ENCODE results near the gene CACNA1F. TPM values are rescaled to one million over a fixed set of nuclear protein-coding genes. Genes with fewer than 3 reads are reported as not detected.

The CACNA1F gene
- polyA plus RNA-seq, 3 donors, result 0.73 TPM; not detected in 2

- TF ChIP-seq, protein P1, sequence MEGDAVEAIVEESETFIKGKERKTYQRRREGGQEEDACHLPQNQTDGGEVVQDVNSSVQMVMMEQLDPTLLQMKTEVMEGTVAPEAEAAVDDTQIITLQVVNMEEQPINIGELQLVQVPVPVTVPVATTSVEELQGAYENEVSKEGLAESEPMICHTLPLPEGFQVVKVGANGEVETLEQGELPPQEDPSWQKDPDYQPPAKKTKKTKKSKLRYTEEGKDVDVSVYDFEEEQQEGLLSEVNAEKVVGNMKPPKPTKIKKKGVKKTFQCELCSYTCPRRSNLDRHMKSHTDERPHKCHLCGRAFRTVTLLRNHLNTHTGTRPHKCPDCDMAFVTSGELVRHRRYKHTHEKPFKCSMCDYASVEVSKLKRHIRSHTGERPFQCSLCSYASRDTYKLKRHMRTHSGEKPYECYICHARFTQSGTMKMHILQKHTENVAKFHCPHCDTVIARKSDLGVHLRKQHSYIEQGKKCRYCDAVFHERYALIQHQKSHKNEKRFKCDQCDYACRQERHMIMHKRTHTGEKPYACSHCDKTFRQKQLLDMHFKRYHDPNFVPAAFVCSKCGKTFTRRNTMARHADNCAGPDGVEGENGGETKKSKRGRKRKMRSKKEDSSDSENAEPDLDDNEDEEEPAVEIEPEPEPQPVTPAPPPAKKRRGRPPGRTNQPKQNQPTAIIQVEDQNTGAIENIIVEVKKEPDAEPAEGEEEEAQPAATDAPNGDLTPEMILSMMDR (IDR thresholded peaks at IDR 0.05), result peak; percentile 67
- no peaks in the 10 kb centered on the region for H3K36me3 Mint-ChIP-seq
- DNase-seq, result peak; percentile 77 to 86 (median 85)
- peaks cover 0 to 30% (median 8%) of the 10 kb centered on the region in 7 donors for H3K9me3 Mint-ChIP-seq
- Histone ChIP-seq H3K4me2 (replicated peaks; ENCODE audit: extremely low read depth, low read length, poor library complexity, severe bottlenecking) (peak overlapping the region; percentile 62), H3K4me1 (ENCODE audit: control insufficient read depth in 1 of 2, insufficient read depth in 2 of 2, low read length in 2 of 2) (peaks cover 42 to 47% of the 10 kb centered on the region in 2 donors), H4K20me1 (ENCODE audit: insufficient read depth, low read length) (no peaks in the 10 kb centered on the region), H3K9me3 (replicated peaks in 1 of 2; ENCODE audit: control insufficient read depth in 1 of 2, insufficient read depth in 1 of 2, low read length in 2 of 2) (no peaks in the 10 kb centered on the region), H3K27ac (ENCODE audit: low read depth in 1 of 2, low read length in 2 of 2) (peak overlapping the region; percentile 81 to 88), H3K4me3 (replicated peaks in 1 of 3; ENCODE audit: low read depth in 2 of 3, low read length in 3 of 3) (peak overlapping the region; percentile 42 to 70 (median 49)), H2AFZ (ENCODE audit: insufficient read depth, low read depth, low read length, poor library complexity, severe bottlenecking) (peak overlapping the region; percentile 77), H3K27me3 (ENCODE audit: control insufficient read depth in 2 of 2, insufficient read depth in 2 of 2, low read length in 2 of 2) (no peaks in the 10 kb centered on the region), H3K9ac (ENCODE audit: insufficient read depth, low read length, poor library complexity, severe bottlenecking) (peak overlapping the region; percentile 57), H3K79me2 (ENCODE audit: insufficient read depth, low read length) (peaks cover 13% of the 10 kb centered on the region), H3K36me3 (replicated peaks in 1 of 2; ENCODE audit: control insufficient read depth in 1 of 2, insufficient read depth in 2 of 2, low read length in 2 of 2) (no peaks in the 10 kb centered on the region)
- H3K4me3 Mint-ChIP-seq, result peak overlapping the region; percentile 79 to 82
- H3K27me3 Mint-ChIP-seq (ENCODE audit: low read depth in 3 of 3), result peaks cover 0 to 4% (median 0%) of the 10 kb centered on the region in 3 donors
- peak overlapping the region; percentile 94 to 99 (median 98) for H3K27ac Mint-ChIP-seq
- intact Hi-C loops (cut with micrococcal nuclease), result loop anchor here (1.0 to 5.0 kb wide), 2 partner anchors 9 to 41 kb away; partner anchors contain the start of gene GPKOW (in 2 of the 2)
- H3K4me1 Mint-ChIP-seq, result peaks cover 40% of the 10 kb centered on the region
- 0% methylated on average over 31 of the region's 69 CpGs for WGBS (ENCODE audit: insufficient coverage)
Measured at GRCh38 chrX:49163555-49164419, 69.4 kb downstream of the CACNA1F start.

- H3K4me3 Mint-ChIP-seq, result peak within 1 kb of the TSS; percentile 79 to 80
- peak within 1 kb of the TSS; percentile 81 to 88 for H3K27ac ChIP-seq (ENCODE audit: low read depth in 1 of 2, low read length in 2 of 2)
- TF ChIP-seq, protein P1 (IDR thresholded peaks at IDR 0.05), result no peak
Measured at GRCh38 chrX:49162620-49163019, 70.5 kb downstream of the CACNA1F start, which contains the start of gene MAGIX. Gene MAGIX (plus strand): TSS chrX:49162758. CDS start chrX:49162890, 132 bp downstream.

More at GRCh38 chrX:49162620-49163019, 70.5 kb downstream of the CACNA1F start, which contains the start of gene MAGIX:
- H3K4me1 Mint-ChIP-seq, result peaks cover 30% of the 10 kb centered on the region
- peak within 1 kb of the TSS; percentile 62 for H3K4me2 ChIP-seq (replicated peaks; ENCODE audit: extremely low read depth, low read length, poor library complexity, severe bottlenecking)
- no peak for DNase-seq
- WGBS (ENCODE audit: insufficient coverage), result 90% methylated on average over 9 of the region's 28 CpGs
- H2AFZ ChIP-seq (ENCODE audit: insufficient read depth, low read depth, low read length, poor library complexity, severe bottlenecking), result peak within 1 kb of the TSS; percentile 77
- H3K4me3 ChIP-seq (replicated peaks in 1 of 3; ENCODE audit: low read depth in 2 of 3, low read length in 3 of 3), result peak within 1 kb of the TSS; percentile 42 to 70 (median 49)
- peaks cover 0 to 28% (median 8%) of the 10 kb centered on the region in 7 donors for H3K9me3 Mint-ChIP-seq
- no peaks in the 10 kb centered on the region for H3K27me3 ChIP-seq (ENCODE audit: control insufficient read depth in 2 of 2, insufficient read depth in 2 of 2, low read length in 2 of 2)
- H3K79me2 ChIP-seq (ENCODE audit: insufficient read depth, low read length), result peaks cover 13% of the 10 kb centered on the region
- H3K4me1 ChIP-seq (ENCODE audit: control insufficient read depth in 1 of 2, insufficient read depth in 2 of 2, low read length in 2 of 2), result peaks cover 31 to 36% of the 10 kb centered on the region in 2 donors
- no peaks in the 10 kb centered on the region for H3K9me3 ChIP-seq (replicated peaks in 1 of 2; ENCODE audit: control insufficient read depth in 1 of 2, insufficient read depth in 1 of 2, low read length in 2 of 2)
- H3K36me3 ChIP-seq (replicated peaks in 1 of 2; ENCODE audit: control insufficient read depth in 1 of 2, insufficient read depth in 2 of 2, low read length in 2 of 2), result no peaks in the 10 kb centered on the region
- H3K27ac Mint-ChIP-seq, result peak within 1 kb of the TSS in 6 of 7 donors; percentile 50 to 99 (median 91)
- peaks cover 0 to 4% (median 0%) of the 10 kb centered on the region in 3 donors for H3K27me3 Mint-ChIP-seq (ENCODE audit: low read depth in 3 of 3)
- no peaks in the 10 kb centered on the region for H3K36me3 Mint-ChIP-seq
- intact Hi-C loops (cut with micrococcal nuclease), result loop anchor here (5.0 kb wide), 1 partner anchor 40 kb away; the partner anchor contains the start of gene GPKOW (in 2 of the 2)
- no peaks in the 10 kb centered on the region for H4K20me1 ChIP-seq (ENCODE audit: insufficient read depth, low read length)
- H3K9ac ChIP-seq (ENCODE audit: insufficient read depth, low read length, poor library complexity, severe bottlenecking), result peak within 1 kb of the TSS; percentile 57
